ENCODE data around the gene MED13L.

MED13L gene

DNA sequence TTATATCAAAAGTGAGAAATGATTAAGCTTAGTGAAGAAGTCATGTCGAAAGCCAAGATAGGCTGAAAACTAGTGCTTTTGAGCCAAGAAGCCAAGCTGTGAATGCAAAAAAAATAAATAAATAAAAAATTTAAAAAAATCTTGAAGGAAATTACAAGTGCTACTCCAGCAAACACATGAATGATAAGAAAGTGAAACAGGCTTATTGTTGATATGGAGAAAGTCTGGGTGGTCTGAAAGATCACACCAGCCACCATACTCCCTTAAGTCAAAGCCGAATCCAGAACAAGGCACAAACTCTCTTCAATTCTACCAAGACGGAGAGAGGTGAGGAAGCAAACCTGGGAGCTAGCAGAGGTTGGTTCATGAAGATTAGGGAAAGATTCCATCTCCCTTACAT lies 49.7 kb downstream of the MED13L start:
- H3K4me1 ChIP-seq (ENCODE audit: insufficient read depth, poor library complexity, severe bottlenecking): no peaks in the 10 kb centered on the region
- H3K9me3 ChIP-seq (ENCODE audit: severe bottlenecking): no peaks in the 10 kb centered on the region
- no peak for DNase-seq (ENCODE audit: low spot score)
- ATAC-seq (ENCODE audit: low read depth): no peak
- no peak overlapping the region for H3K27ac ChIP-seq (ENCODE audit: poor library complexity, severe bottlenecking)
- H3K4me3 ChIP-seq (ENCODE audit: severe bottlenecking): no peak overlapping the region
- no peaks in the 10 kb centered on the region for H3K27me3 ChIP-seq (ENCODE audit: insufficient read depth, poor library complexity, severe bottlenecking)
- TF ChIP-seq, protein P1, sequence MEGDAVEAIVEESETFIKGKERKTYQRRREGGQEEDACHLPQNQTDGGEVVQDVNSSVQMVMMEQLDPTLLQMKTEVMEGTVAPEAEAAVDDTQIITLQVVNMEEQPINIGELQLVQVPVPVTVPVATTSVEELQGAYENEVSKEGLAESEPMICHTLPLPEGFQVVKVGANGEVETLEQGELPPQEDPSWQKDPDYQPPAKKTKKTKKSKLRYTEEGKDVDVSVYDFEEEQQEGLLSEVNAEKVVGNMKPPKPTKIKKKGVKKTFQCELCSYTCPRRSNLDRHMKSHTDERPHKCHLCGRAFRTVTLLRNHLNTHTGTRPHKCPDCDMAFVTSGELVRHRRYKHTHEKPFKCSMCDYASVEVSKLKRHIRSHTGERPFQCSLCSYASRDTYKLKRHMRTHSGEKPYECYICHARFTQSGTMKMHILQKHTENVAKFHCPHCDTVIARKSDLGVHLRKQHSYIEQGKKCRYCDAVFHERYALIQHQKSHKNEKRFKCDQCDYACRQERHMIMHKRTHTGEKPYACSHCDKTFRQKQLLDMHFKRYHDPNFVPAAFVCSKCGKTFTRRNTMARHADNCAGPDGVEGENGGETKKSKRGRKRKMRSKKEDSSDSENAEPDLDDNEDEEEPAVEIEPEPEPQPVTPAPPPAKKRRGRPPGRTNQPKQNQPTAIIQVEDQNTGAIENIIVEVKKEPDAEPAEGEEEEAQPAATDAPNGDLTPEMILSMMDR (IDR thresholded peaks at IDR 0.05; ENCODE audit: poor library complexity, severe bottlenecking): no peak
- H3K36me3 ChIP-seq (ENCODE audit: low read depth): peaks cover 16% of the 10 kb centered on the region

DNA sequence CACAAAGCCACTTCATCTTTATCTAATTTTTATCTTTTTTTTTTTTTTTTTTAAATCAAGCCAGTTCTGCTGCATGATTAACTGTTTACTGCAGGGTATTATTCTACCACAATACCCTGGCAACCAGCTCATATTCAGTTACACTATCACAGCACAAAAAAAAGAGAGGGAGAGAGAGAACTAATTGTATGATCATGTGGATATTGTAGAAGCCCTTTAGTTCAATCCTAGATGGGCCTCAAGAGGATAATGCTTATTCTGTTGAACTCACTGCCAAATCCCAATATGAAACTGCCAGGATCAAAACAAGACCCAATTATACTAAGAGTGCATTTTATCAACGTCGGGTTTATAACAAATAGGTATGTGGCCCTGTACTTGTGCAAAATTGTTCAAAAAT lies 51.5 kb downstream of the MED13L start:
- DNase-seq (ENCODE audit: low spot score) (no peak), ATAC-seq (ENCODE audit: low read depth) (no peak)
- H3K4me3 ChIP-seq (ENCODE audit: severe bottlenecking): no peak overlapping the region
- H3K4me1 ChIP-seq (ENCODE audit: insufficient read depth, poor library complexity, severe bottlenecking): peaks cover 5% of the 10 kb centered on the region
- no peaks in the 10 kb centered on the region for H3K27me3 ChIP-seq (ENCODE audit: insufficient read depth, poor library complexity, severe bottlenecking)
- no peak overlapping the region for H3K27ac ChIP-seq (ENCODE audit: poor library complexity, severe bottlenecking)
- TF ChIP-seq, protein P1 (IDR thresholded peaks at IDR 0.05; ENCODE audit: poor library complexity, severe bottlenecking): no peak
- H3K9me3 ChIP-seq (ENCODE audit: severe bottlenecking): no peaks in the 10 kb centered on the region
- peaks cover 16% of the 10 kb centered on the region for H3K36me3 ChIP-seq (ENCODE audit: low read depth)

DNA sequence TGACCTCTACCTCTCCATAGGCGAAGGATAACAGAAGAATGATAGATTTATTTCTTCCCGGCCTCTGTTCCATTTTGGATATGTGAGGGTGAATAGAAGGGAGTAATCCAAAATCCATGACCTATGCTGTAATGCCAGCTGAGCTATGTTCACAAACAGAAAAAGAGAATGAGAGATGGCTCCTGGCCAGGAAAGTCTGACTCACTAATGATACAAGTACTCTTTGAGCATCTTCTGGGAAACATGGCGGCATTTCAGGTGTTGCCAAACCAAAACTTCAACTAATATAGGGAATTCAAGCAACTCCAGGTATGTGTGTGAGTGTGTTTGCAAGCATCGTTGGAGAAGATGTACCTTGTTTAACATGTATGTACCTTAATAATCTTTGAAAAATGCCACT lies 55.1 kb downstream of the MED13L start:
- H3K4me3 ChIP-seq (ENCODE audit: severe bottlenecking): no peak overlapping the region
- TF ChIP-seq, protein P1 (IDR thresholded peaks at IDR 0.05; ENCODE audit: poor library complexity, severe bottlenecking): no peak
- no peaks in the 10 kb centered on the region for H3K9me3 ChIP-seq (ENCODE audit: severe bottlenecking)
- no peaks in the 10 kb centered on the region for H3K36me3 ChIP-seq (ENCODE audit: low read depth)
- H3K27ac ChIP-seq (ENCODE audit: poor library complexity, severe bottlenecking): no peak overlapping the region
- ATAC-seq (ENCODE audit: low read depth) (peak; percentile 72; the same call in 2 of the 3 replicates), DNase-seq (ENCODE audit: low spot score) (peak; percentile 66)
- H3K4me1 ChIP-seq (ENCODE audit: insufficient read depth, poor library complexity, severe bottlenecking): peaks cover 5% of the 10 kb centered on the region
- H3K27me3 ChIP-seq (ENCODE audit: insufficient read depth, poor library complexity, severe bottlenecking): no peaks in the 10 kb centered on the region

DNA sequence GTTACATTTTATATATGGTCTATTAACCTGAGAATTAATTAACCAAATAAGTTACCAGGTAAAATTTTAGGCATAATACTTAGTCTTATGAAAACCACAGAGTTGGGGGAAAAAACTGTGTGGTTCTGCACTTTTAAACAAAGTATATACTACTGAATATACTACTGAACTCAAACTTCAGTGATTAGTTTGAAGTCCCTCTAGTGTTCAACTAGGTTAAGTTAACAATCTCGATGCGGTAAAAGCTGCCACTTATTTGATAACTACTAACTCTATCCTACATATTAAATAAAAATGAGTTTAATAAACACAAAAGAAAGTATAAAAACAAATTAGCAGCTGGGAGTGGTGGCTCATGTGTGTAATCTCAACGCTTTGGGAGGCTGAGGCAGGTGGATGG lies 56.7 kb downstream of the MED13L start:
- DNase-seq (ENCODE audit: low spot score) (no peak), ATAC-seq (ENCODE audit: low read depth) (no peak)
- H3K4me3 ChIP-seq (ENCODE audit: severe bottlenecking): no peak overlapping the region
- no peak overlapping the region for H3K27ac ChIP-seq (ENCODE audit: poor library complexity, severe bottlenecking)
- no peaks in the 10 kb centered on the region for H3K36me3 ChIP-seq (ENCODE audit: low read depth)
- no peaks in the 10 kb centered on the region for H3K27me3 ChIP-seq (ENCODE audit: insufficient read depth, poor library complexity, severe bottlenecking)
- TF ChIP-seq, protein P1 (IDR thresholded peaks at IDR 0.05; ENCODE audit: poor library complexity, severe bottlenecking): no peak
- no peaks in the 10 kb centered on the region for H3K9me3 ChIP-seq (ENCODE audit: severe bottlenecking)
- peaks cover 5% of the 10 kb centered on the region for H3K4me1 ChIP-seq (ENCODE audit: insufficient read depth, poor library complexity, severe bottlenecking)

DNA sequence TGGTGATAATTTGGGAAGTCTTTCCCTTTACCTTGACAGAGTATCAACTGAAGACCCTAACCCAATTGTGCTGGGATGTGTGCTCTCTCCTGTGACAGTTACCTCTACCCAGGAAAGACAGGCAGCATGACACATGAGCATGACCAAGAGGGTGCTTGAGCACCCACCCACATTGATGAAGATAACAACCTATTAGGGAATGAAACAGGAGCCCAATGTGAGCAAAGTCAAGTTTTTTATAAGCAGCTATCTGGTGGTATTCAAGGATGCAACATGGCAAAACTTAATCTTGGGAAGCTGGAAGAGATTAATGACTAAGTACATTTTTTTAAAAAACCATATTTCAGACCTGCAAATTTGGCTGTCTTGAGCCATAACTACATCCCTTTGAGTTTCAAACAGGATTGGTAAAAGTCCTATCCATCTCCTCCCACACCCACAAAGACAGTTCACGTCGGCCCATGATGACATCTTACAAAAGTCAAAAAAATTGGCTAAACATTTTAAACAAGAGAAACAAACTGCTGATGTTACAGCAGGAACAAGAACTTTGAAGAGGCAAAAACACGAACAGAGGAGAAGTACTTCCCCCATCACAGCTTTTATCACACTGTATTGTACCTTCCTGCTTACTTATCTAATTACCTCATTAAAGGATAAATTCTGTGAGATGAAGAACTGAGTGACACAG lies 60.3 kb downstream of the MED13L start:
- no peak for ATAC-seq (ENCODE audit: low read depth)
- H3K4me3 ChIP-seq (ENCODE audit: severe bottlenecking): no peak overlapping the region
- no peaks in the 10 kb centered on the region for H3K27me3 ChIP-seq (ENCODE audit: insufficient read depth, poor library complexity, severe bottlenecking)
- no peaks in the 10 kb centered on the region for H3K36me3 ChIP-seq (ENCODE audit: low read depth)
- H3K9me3 ChIP-seq (ENCODE audit: severe bottlenecking): no peaks in the 10 kb centered on the region
- TF ChIP-seq, protein P1 (IDR thresholded peaks at IDR 0.05; ENCODE audit: poor library complexity, severe bottlenecking): no peak
- no peak for DNase-seq (ENCODE audit: low spot score)
- H3K27ac ChIP-seq (ENCODE audit: poor library complexity, severe bottlenecking): no peak overlapping the region
- no peaks in the 10 kb centered on the region for H3K4me1 ChIP-seq (ENCODE audit: insufficient read depth, poor library complexity, severe bottlenecking)
